B cell (primary cell): ENCODE results near the gene MLLT6.

Source experiments
- CTCF ChIP-seq: fragments of 200-600 bp; IDR thresholded peaks from one replicate; pipeline ENCODE4 v1.8.0; 2022; ENCODE audit warnings: antibody characterized with exemption, mild to moderate bottlenecking
- EZH2 ChIP-seq: IDR thresholded peaks from 2 replicates; pipeline ENCODE4 v1.6.1; 2012; ENCODE audit warnings: borderline replicate concordance, low read depth, mild to moderate bottlenecking, moderate library complexity, low read length; ENCODE audit not compliant: insufficient read depth, poor library complexity, severe bottlenecking

- TF ChIP-seq CTCF, result no peak
- no peak for TF ChIP-seq EZH2
These were observed 33.1 kb downstream of the MLLT6 start for GRCh38 chr17:38738007-38738662.
